ENCODE results near the gene C1orf210.

The C1orf210 gene

DNA sequence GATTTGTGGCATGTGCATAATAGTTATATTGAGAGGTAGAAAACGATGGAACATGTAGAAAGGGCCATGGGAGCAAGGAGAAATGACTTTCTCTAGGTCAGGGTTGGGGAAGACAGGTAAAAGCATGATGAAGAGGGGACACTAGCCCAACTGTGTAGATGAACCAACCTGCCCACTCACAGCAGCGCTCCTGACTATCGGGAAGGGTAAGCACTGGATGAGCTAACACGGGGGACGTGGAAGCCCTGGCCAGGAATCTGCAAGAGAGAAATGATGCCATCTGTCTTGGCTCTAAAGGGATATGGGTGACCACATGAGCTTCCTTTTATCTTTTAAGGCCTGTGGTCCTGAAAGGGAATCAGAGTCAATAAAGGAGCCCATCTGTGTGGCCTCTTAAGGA, 51.8 kb downstream of the C1orf210 start:
- no peak for DNase-seq
- in situ Hi-C loops (cut with MboI; ENCODE audit: low pct_unique_long_range_greater_than_20kb, low sequenced_read_pairs): loop anchor here (10.0 kb wide), 1 partner anchor 191 kb away; no protein-coding TSS in a partner anchor

DNA sequence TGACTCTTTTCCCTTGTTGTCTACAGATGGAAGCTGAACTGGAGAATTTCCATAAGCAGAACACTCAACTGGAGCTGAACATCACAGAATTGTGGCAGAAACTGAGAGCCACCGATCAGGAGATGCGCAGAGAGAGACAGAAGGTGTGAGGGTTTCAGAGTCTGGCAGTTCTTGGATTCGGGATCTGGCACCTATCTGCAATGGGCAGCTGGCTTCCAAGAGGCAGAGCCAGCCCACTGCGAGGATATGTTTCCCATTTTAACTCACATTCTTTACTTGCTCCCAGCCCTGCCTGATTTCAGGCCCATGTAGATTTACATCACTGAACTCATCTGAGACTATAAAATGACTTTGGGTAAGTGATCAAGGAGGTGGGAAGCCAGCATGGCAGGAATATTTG, 52.9 kb downstream of the C1orf210 start:
- in situ Hi-C loops (cut with MboI; ENCODE audit: low pct_unique_long_range_greater_than_20kb, low sequenced_read_pairs): loop anchor here (10.0 kb wide), 1 partner anchor 192 kb away; no protein-coding TSS in a partner anchor
- no peak for DNase-seq

DNA sequence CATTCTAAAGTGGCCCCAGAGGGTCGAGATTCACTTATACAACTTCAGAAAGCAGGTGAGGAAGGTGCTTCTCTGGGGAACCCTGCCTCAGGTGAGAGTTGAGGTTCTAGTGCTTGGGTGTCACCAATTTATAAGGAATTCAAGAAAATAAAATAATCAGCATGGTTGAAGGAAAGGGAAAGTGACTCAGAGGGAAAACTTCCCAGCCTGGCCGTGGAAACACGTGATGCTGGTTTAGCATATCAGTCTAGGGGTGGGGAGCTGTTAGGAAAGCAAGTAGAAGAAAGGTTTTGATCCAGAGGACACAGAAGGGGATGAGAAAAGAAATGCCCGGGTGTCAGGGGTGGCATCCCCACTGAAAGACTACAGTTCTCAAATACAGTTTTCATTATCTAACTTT, 53.3 kb downstream of the C1orf210 start:
- in situ Hi-C loops (cut with MboI; ENCODE audit: low pct_unique_long_range_greater_than_20kb, low sequenced_read_pairs): loop anchor here (10.0 kb wide), 1 partner anchor 193 kb away; no protein-coding TSS in a partner anchor
- no peak for DNase-seq
